Fibroblast of mammary gland (primary cell): ENCODE measurements around the gene ACKR2.
A peak's percentile ranks its signal among the peaks of the same experiment; 100 is the strongest.

ENCODE experiments used
- DNase-seq: peaks from one replicate; pipeline ENCODE4 v3.0.0-alpha.2; 2010; ENCODE audit warnings: low read depth
- H3K4me3 ChIP-seq: 2 replicates; pipeline ENCODE4 v1.5.1; 2011; ENCODE audit warnings: low read depth, mild to moderate bottlenecking, low read length, moderate library complexity; ENCODE audit not compliant: control insufficient read depth
- TF ChIP-seq, protein P1 (sequence below): conservative IDR thresholded peaks from 2 replicates; pipeline ENCODE4 v1.5.1; 2011; ENCODE audit warnings: low read depth, low read length, inconsistent platforms; ENCODE audit not compliant: control insufficient read depth, insufficient read depth

The ACKR2 gene

DNA sequence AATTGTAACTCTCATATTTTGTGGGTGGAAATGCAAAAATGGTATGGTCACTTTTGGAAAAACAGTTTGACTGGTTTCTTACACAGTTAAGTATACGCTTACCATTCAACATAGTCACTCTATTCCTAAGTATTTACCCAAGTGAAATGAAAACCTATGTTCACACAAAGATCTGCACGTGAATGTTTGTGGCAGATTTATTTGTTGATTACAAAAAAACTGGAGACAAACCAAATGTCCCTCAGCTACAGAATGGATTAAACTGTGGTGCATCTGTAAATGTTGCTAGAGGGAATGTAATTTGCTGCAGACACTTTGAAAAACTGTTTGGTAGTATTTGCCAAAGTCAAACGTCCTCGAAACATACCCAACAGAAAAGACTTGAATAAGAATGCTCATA is 29.3 kb downstream of the ACKR2 start:
- TF ChIP-seq, protein P1, sequence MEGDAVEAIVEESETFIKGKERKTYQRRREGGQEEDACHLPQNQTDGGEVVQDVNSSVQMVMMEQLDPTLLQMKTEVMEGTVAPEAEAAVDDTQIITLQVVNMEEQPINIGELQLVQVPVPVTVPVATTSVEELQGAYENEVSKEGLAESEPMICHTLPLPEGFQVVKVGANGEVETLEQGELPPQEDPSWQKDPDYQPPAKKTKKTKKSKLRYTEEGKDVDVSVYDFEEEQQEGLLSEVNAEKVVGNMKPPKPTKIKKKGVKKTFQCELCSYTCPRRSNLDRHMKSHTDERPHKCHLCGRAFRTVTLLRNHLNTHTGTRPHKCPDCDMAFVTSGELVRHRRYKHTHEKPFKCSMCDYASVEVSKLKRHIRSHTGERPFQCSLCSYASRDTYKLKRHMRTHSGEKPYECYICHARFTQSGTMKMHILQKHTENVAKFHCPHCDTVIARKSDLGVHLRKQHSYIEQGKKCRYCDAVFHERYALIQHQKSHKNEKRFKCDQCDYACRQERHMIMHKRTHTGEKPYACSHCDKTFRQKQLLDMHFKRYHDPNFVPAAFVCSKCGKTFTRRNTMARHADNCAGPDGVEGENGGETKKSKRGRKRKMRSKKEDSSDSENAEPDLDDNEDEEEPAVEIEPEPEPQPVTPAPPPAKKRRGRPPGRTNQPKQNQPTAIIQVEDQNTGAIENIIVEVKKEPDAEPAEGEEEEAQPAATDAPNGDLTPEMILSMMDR = no peak
- no peak for DNase-seq
- no peak overlapping the region for H3K4me3 ChIP-seq

GRCh38 chr3:42839616-42840015 is 30.4 kb downstream of the ACKR2 start:
- DNase-seq = peak; percentile 78
- H3K4me3 ChIP-seq = no peak overlapping the region
- TF ChIP-seq, protein P1 = peak; percentile 83

DNA sequence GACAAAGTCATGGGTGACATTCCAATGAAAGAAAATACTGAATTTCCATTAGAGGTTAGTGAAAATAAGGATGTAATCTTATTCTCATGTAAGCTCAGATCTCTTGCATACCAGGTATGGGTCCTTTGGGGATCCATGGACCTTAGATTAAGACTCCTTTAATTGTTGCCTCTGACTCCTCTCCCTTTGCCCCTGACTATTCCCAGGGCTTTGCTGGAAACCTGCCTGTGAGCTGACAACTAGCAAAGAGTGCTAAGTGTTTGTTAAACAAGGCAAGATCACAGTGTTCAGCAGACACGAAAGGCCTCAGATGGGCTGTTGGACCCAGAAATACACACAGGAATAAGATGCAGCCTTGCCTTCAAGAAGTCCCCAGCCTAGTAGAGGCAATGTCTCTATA is 32.1 kb downstream of the ACKR2 start:
- H3K4me3 ChIP-seq = no peak overlapping the region
- TF ChIP-seq, protein P1 = no peak
- DNase-seq = peak; percentile 26

- DNase-seq = no peak
- TF ChIP-seq, protein P1 = no peak
- no peak overlapping the region for H3K4me3 ChIP-seq
Observed at GRCh38 chr3:42843713-42844411, 34.6 kb downstream of the ACKR2 start.

GRCh38 chr3:42844412-42844713 is 35.1 kb downstream of the ACKR2 start:
- H3K4me3 ChIP-seq = no peak overlapping the region
- TF ChIP-seq, protein P1 = no peak
- no peak for DNase-seq

- H3K4me3 ChIP-seq = no peak overlapping the region
- no peak for DNase-seq
- TF ChIP-seq, protein P1 = no peak
Observed at GRCh38 chr3:42844815-42845214, 35.6 kb downstream of the ACKR2 start.
